Measurements from ENCODE around the gene DERA. TPM values are rescaled to one million over a fixed set of nuclear protein-coding genes. Genes with fewer than 3 reads are reported as not detected.
"Not testable (repeated sequence)": the region's sequence is repeated elsewhere in the genome, so short reads cannot be mapped to it uniquely, and the experiment has no call there.

The DERA gene
- total RNA-seq, 1 donor from 2014 or later, result 21.2 TPM

DNA sequence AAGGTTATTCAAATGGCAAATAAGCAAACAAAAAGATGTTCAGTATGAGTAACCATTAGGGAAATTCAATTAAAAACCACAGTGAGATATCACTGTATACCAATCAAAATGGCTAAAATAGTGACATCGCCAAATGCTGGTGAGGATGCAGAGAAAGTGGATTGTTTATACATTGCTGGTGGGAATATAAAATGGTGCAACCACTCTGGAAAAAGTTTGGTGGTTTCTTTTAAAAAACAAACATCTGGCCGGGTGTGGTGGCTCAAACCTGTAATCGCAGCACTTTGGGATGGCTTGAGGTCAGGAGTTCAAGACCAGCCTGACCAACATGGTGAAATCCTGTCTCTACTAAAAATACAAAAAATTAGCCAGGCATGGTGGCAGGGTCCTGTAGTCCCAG lies 42.9 kb upstream of the DERA start:
- H3K36me3 Mint-ChIP-seq (ENCODE audit: low read depth), result no peaks in the 10 kb centered on the region
- DNase-seq (no peak), ATAC-seq (ENCODE audit: low read depth) (no peak)
- TF ChIP-seq, protein P1, sequence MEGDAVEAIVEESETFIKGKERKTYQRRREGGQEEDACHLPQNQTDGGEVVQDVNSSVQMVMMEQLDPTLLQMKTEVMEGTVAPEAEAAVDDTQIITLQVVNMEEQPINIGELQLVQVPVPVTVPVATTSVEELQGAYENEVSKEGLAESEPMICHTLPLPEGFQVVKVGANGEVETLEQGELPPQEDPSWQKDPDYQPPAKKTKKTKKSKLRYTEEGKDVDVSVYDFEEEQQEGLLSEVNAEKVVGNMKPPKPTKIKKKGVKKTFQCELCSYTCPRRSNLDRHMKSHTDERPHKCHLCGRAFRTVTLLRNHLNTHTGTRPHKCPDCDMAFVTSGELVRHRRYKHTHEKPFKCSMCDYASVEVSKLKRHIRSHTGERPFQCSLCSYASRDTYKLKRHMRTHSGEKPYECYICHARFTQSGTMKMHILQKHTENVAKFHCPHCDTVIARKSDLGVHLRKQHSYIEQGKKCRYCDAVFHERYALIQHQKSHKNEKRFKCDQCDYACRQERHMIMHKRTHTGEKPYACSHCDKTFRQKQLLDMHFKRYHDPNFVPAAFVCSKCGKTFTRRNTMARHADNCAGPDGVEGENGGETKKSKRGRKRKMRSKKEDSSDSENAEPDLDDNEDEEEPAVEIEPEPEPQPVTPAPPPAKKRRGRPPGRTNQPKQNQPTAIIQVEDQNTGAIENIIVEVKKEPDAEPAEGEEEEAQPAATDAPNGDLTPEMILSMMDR (IDR thresholded peaks at IDR 0.05), result no peak
- H3K4me3 Mint-ChIP-seq, result no peak overlapping the region
- ChIA-PET POLR2A (no interaction called here), CTCF (interaction anchor here (1.7 kb wide), 1 partner anchor 284 kb away, joined by 4 read pairs; no protein-coding TSS in a partner anchor)
- intact Hi-C loops (cut with micrococcal nuclease), result no loop called here
- no peaks in the 10 kb centered on the region for H3K27me3 Mint-ChIP-seq
- H3K27ac Mint-ChIP-seq, result no peak overlapping the region
- peaks cover 7% of the 10 kb centered on the region for H3K4me1 Mint-ChIP-seq
- no peaks in the 10 kb centered on the region for H3K9me3 Mint-ChIP-seq

DNA sequence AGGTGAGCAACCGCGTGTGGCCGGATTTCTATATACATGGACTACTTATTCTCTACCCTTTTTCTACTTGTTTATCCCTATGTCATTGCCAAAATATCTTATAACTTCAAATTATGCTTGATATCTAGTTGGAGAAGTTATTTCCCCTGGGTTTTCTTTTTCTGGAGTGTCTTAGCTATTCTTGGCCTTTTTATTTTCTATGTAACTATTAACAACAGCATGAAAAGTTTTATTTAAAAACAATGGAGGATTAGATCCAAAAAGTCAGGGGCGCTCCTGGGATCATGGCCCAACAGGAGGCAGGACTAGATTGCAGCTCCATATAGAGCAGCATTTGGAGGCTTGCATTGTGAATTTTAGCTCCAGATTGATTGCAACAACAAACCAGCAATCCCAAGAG lies 37.6 kb upstream of the DERA start:
- Mint-ChIP-seq H3K4me3 (no peak overlapping the region), H3K27ac (no peak overlapping the region), H3K4me1 (peaks cover 5% of the 10 kb centered on the region), H3K9me3 (no peaks in the 10 kb centered on the region), H3K27me3 (no peaks in the 10 kb centered on the region), H3K36me3 (ENCODE audit: low read depth) (no peaks in the 10 kb centered on the region)
- DNase-seq (no peak), ATAC-seq (ENCODE audit: low read depth) (no peak)
- intact Hi-C loops (cut with micrococcal nuclease), result no loop called here
- CTCF ChIA-PET, result interaction anchor here (0.9 kb wide), 1 partner anchor 290 kb away, joined by 3 read pairs; no protein-coding TSS in a partner anchor
- POLR2A ChIA-PET, result no interaction called here
- TF ChIP-seq, protein P1 (IDR thresholded peaks at IDR 0.05), result no peak

GRCh38 chr12:15874556-15875145 lies 36.5 kb upstream of the DERA start:
- H3K4me3 Mint-ChIP-seq; POLR2A ChIA-PET; H3K27ac Mint-ChIP-seq; intact Hi-C loops (cut with micrococcal nuclease); DNase-seq; H3K36me3 Mint-ChIP-seq (ENCODE audit: low read depth); ATAC-seq (ENCODE audit: low read depth); H3K9me3 Mint-ChIP-seq; H3K4me1 Mint-ChIP-seq; H3K27me3 Mint-ChIP-seq: not testable (repeated sequence)
- CTCF ChIA-PET, result interaction anchor here (0.6 kb wide), 1 partner anchor 1312 kb away, joined by 3 read pairs; no protein-coding TSS in a partner anchor

GRCh38 chr12:15875863-15876262 lies 35.3 kb upstream of the DERA start:
- TF ChIP-seq, protein P1 (IDR thresholded peaks at IDR 0.05), result no peak
- Mint-ChIP-seq H3K4me3 (peak overlapping the region; percentile 66), H3K27ac (no peak overlapping the region), H3K9me3 (no peaks in the 10 kb centered on the region), H3K36me3 (ENCODE audit: low read depth) (no peaks in the 10 kb centered on the region), H3K4me1 (peaks cover 7% of the 10 kb centered on the region), H3K27me3 (no peaks in the 10 kb centered on the region)
- CTCF ChIA-PET, result no interaction called here
- intact Hi-C loops (cut with micrococcal nuclease), result no loop called here
- POLR2A ChIA-PET, result interaction anchor here (0.6 kb wide), 1 partner anchor 40 kb away, joined by 5 read pairs; no protein-coding TSS in a partner anchor
- ATAC-seq (ENCODE audit: low read depth) (no peak), DNase-seq (no peak)

- TF ChIP-seq, protein P1 (IDR thresholded peaks at IDR 0.05), result no peak
- Mint-ChIP-seq H3K9me3 (no peaks in the 10 kb centered on the region), H3K4me1 (peaks cover 38% of the 10 kb centered on the region), H3K27me3 (no peaks in the 10 kb centered on the region), H3K36me3 (ENCODE audit: low read depth) (peaks cover 20% of the 10 kb centered on the region), H3K27ac (no peak overlapping the region), H3K4me3 (no peak overlapping the region)
- intact Hi-C loops (cut with micrococcal nuclease), result no loop called here
- POLR2A ChIA-PET, result no interaction called here
- CTCF ChIA-PET, result no interaction called here
- ATAC-seq (ENCODE audit: low read depth) (no peak), DNase-seq (no peak)
These were observed 31.7 kb upstream of the DERA start for GRCh38 chr12:15879413-15879812.
